Stomach (tissue), 9 donors: ENCODE measurements around the gene CEACAM1. TPM values are rescaled to one million over a fixed set of nuclear protein-coding genes. Genes with fewer than 3 reads are reported as not detected.
"Not testable (repeated sequence)": the region's sequence is repeated elsewhere in the genome, so short reads cannot be mapped to it uniquely, and the experiment has no call there.

Source experiments
- DNase-seq, 2 donors: peaks; one replicate each; pipeline versions ENCODE4 v3.0.0 to v3.0.0-alpha.2; 2013 to 2019
- H3K27ac ChIP-seq, 5 donors: fragments of 200-600 bp in 4 of 5; sonication (generic) in 4 of 5; one replicate each; pipeline ENCODE4 v1.5.1; 2013 to 2019; ENCODE audit warnings: mild to moderate bottlenecking in 1 of 5, moderate library complexity in 1 of 5
- H3K27me3 ChIP-seq, 3 donors: fragments of 200-600 bp; sonication (generic); one replicate each; pipeline ENCODE4 v1.5.1; 2017 to 2019; ENCODE audit warnings: mixed run types in 1 of 3
- H3K36me3 ChIP-seq, 4 donors: fragments of 200-600 bp; sonication (generic); 1 replicate in 3 of 4; 2 replicates in 1 of 4; pipeline ENCODE4 v1.5.1; 2016 to 2019
- H3K4me1 ChIP-seq, 4 donors: fragments of 200-600 bp; sonication (generic); one replicate each; pipeline ENCODE4 v1.5.1; 2016 to 2019
- H3K4me3 ChIP-seq, 4 donors: fragments of 200-600 bp; sonication (generic) in 3 of 4; one replicate each; pipeline ENCODE4 v1.5.1; 2016 to 2019; ENCODE audit warnings: mild to moderate bottlenecking in 1 of 4
- H3K9me3 ChIP-seq, 4 donors: fragments of 200-600 bp; sonication (generic); one replicate each; pipeline ENCODE4 v1.5.1; 2016 to 2019
- CTCF ChIP-seq, 7 experiments: fragments of 450-650 bp in 4 of 7; fragments of 200-600 bp in 3 of 7; sonication (generic) in 3 of 7; IDR thresholded peaks; one replicate each; pipeline ENCODE4 v1.5.1; 2016 to 2019; ENCODE audit warnings: antibody characterized with exemption in 7 of 7, control low read depth in 2 of 7, mild to moderate bottlenecking in 1 of 7
- EP300 ChIP-seq: sonication (generic); formaldehyde crosslinking; IDR thresholded peaks from one replicate; pipeline ENCODE4 v1.6.1; 2017; ENCODE audit warnings: antibody characterized with exemption
- POLR2A ChIP-seq, 4 donors: fragments of 450-650 bp; IDR thresholded peaks; one replicate each; pipeline ENCODE4 v1.6.1; 2016; ENCODE audit warnings: antibody characterized with exemption in 4 of 4, control low read depth in 2 of 4, mild to moderate bottlenecking in 1 of 4, moderate library complexity in 1 of 4
- POLR2AphosphoS5 ChIP-seq, 3 donors: sonication (generic); formaldehyde crosslinking; IDR thresholded peaks; one replicate each; pipeline ENCODE4 v1.6.1; 2016; ENCODE audit warnings: antibody characterized with exemption in 3 of 3
- WGBS, 5 donors: extraction: QIAGEN DNeasy Blood & Tissue Kit in 3 of 5; methylation state at CpG; one replicate each; pipeline versions ENCODE4 v1.1.5 to v1.1.7; 2013 to 2018; 5-methylcytosine and 5-hydroxymethylcytosine counted together
- intact Hi-C: fragments of 100-400 bp; cut with DNase I; formaldehyde crosslinking; loops from one replicate; pipeline ENCODE4 v1.15.1; 2023; ENCODE audit warnings: low total_unique reads
- polyA plus RNA-seq, 3 donors: library from polyadenylated mRNA; stranded (reverse); fragments of 200-250 nt; gene quantifications; one replicate each; pipeline ENCODE4 v1.2.3, GENCODE V29; 2013
- small RNA-seq, 4 donors: library from RNA; depleted of rRNA; stranded (forward); fragments of <200 nt; gene quantifications; one replicate each; pipeline ENCODE3, GENCODE V24; 2016
- total RNA-seq, 5 donors: library from RNA; depleted of rRNA; stranded (reverse); fragments of >200 nt; gene quantifications; one replicate each; pipeline versions ENCODE4 v1.1.0 to v1.2.3, GENCODE V29; 2014 to 2016
- donor health status: healthy with polysubstance abuse.
- donor health status: Bipolar disorder and iron deficiency.
- donor health status: healthy.

Gene CEACAM1
- total and polyA plus RNA-seq, 8 donors: 0.45 to 99.2 (median 4.1) TPM

GRCh38 chr19:42465827-42466280 lies 62.4 kb downstream of the CEACAM1 start:
- Histone ChIP-seq H3K9me3 (no peaks in the 10 kb centered on the region), H3K27ac (peak overlapping the region in 1 of 5 donors; percentile 26), H3K27me3 (no peaks in the 10 kb centered on the region), H3K4me1 (peaks cover 0 to 17% (median 2%) of the 10 kb centered on the region in 4 donors), H3K4me3 (no peak overlapping the region), H3K36me3 (no peaks in the 10 kb centered on the region)
- intact Hi-C loops: no loop called here
- TF ChIP-seq EP300: no peak
- 60 to 87% (median 75%) methylated on average over 5 of the region's 5 CpGs for WGBS, 5 donors
- no peak for DNase-seq

- H3K9me3 ChIP-seq: no peaks in the 10 kb centered on the region
- DNase-seq: peak in 1 of 2 donors; percentile 24
- 37 to 58% (median 48%) methylated on average over 4 of the region's 4 CpGs for WGBS, 5 donors
Measured at GRCh38 chr19:42461700-42462324, 66.5 kb downstream of the CEACAM1 start.

GRCh38 chr19:42461231-42461630 lies 67.0 kb downstream of the CEACAM1 start:
- intact Hi-C loops, H3K4me3 ChIP-seq, DNase-seq, H3K36me3 ChIP-seq, H3K9me3 ChIP-seq, H3K27me3 ChIP-seq: not testable (repeated sequence)
- peak overlapping the region in 4 of 5 donors; percentile 7 to 40 (median 20) for H3K27ac ChIP-seq
- 55 to 69% (median 68%) methylated on average over 8 of the region's 8 CpGs for WGBS, 5 donors
- peaks cover 0 to 17% (median 3%) of the 10 kb centered on the region in 4 donors for H3K4me1 ChIP-seq

More at GRCh38 chr19:42461700-42462324, 66.5 kb downstream of the CEACAM1 start:
- Histone ChIP-seq H3K36me3 (no peaks in the 10 kb centered on the region), H3K27me3 (no peaks in the 10 kb centered on the region), H3K4me3 (no peak overlapping the region), H3K4me1 (peaks cover 0 to 21% (median 2%) of the 10 kb centered on the region in 4 donors), H3K27ac (peak overlapping the region in 2 of 5 donors; percentile 7 to 40)
- intact Hi-C loops: no loop called here
- TF ChIP-seq POLR2AphosphoS5 (IDR thresholded peaks at IDR 0.05) (no peak), EP300 (no peak), CTCF (IDR thresholded peaks at IDR 0.05) (no peak), POLR2A (IDR thresholded peaks at IDR 0.05) (no peak)

GRCh38 chr19:42459926-42460325 lies 68.4 kb downstream of the CEACAM1 start:
- DNase-seq: no peak
- no peak overlapping the region for H3K27ac ChIP-seq
- TF ChIP-seq EP300: no peak
- no peak for TF ChIP-seq POLR2AphosphoS5 (IDR thresholded peaks at IDR 0.05)
- no peak for TF ChIP-seq POLR2A (IDR thresholded peaks at IDR 0.05)
- TF ChIP-seq CTCF (IDR thresholded peaks at IDR 0.05): no peak
- H3K4me1 ChIP-seq: peaks cover 0 to 27% (median 10%) of the 10 kb centered on the region in 4 donors
- intact Hi-C loops: loop anchor here (10.0 kb wide), 1 partner anchor 65 kb away; the partner anchor contains the start of gene CEACAM1
- no peaks in the 10 kb centered on the region for H3K36me3 ChIP-seq
- H3K27me3 ChIP-seq: no peaks in the 10 kb centered on the region
- 73 to 92% (median 85%) methylated on average over 2 of the region's 2 CpGs for WGBS, 5 donors
- H3K9me3 ChIP-seq: no peaks in the 10 kb centered on the region
- no peak overlapping the region for H3K4me3 ChIP-seq

Small RNA genes lying within 50 kb of the gene (small RNA-seq; reads per million reads assigned to genes)
- gene RNU4-60P: 0 reads per million in 4 donors

Other genes with a start within 250 kb of the CEACAM1 start
- not detected for gene PRR19, start 226.3 kb downstream of the CEACAM1 start, total RNA-seq
- gene PRR19, start 226.3 kb downstream of the CEACAM1 start, polyA plus RNA-seq: under 1 TPM in 2 of 3 donors, not detected in 1; 0.68 to 0.98 TPM
- gene PAFAH1B3, start 225.9 kb downstream of the CEACAM1 start, total RNA-seq: 10 to 100 TPM in 3 of 5 donors, 1 to 10 TPM in 1, not detected in 1; 7.5 to 58.1 (median 17.9) TPM
- gene PAFAH1B3, start 225.9 kb downstream of the CEACAM1 start, polyA plus RNA-seq: 10 to 100 TPM; 33.4 to 37.1 (median 34.3) TPM
- gene TMEM145, start 215.2 kb downstream of the CEACAM1 start, total RNA-seq: 10 to 100 TPM in 1 of 5 donors, under 1 TPM in 1, not detected in 3; 0.37 to 44.3 TPM
- gene TMEM145, start 215.2 kb downstream of the CEACAM1 start, polyA plus RNA-seq: 1 to 10 TPM in 1 of 3 donors, under 1 TPM in 2; 0.50 to 1.1 (median 0.61) TPM
- gene MEGF8, start 202.8 kb downstream of the CEACAM1 start, total RNA-seq: 10 to 100 TPM; 12.3 to 46.3 (median 21.0) TPM
- 1 to 10 TPM; 2.6 to 5.2 (median 3.6) TPM for gene MEGF8, start 202.8 kb downstream of the CEACAM1 start, polyA plus RNA-seq
- 1 to 10 TPM in 1 of 5 donors, not detected in 4; 7.8 TPM for gene CNFN, start 138.2 kb downstream of the CEACAM1 start, total RNA-seq
- 100 to 1,000 TPM in 1 of 3 donors, 1 to 10 TPM in 2; 2.0 to 395 (median 2.4) TPM for gene CNFN, start 138.2 kb downstream of the CEACAM1 start, polyA plus RNA-seq
- 100 to 1,000 TPM in 1 of 5 donors, 10 to 100 TPM in 2, 1 to 10 TPM in 2; 3.1 to 139 (median 13.6) TPM for gene LIPE, start 101.1 kb downstream of the CEACAM1 start, total RNA-seq
- 10 to 100 TPM in 1 of 3 donors, 1 to 10 TPM in 2; 7.3 to 15.7 (median 7.5) TPM for gene LIPE, start 101.1 kb downstream of the CEACAM1 start, polyA plus RNA-seq
- 100 to 1,000 TPM in 1 of 5 donors, 10 to 100 TPM in 2, 1 to 10 TPM in 1, not detected in 1; 7.6 to 208 (median 35.9) TPM for gene CXCL17, start 85.5 kb downstream of the CEACAM1 start, total RNA-seq
- gene CXCL17, start 85.5 kb downstream of the CEACAM1 start, polyA plus RNA-seq: 100 to 1,000 TPM; 107 to 518 (median 441) TPM
- gene CEACAM8, start 66.4 kb upstream of the CEACAM1 start, total RNA-seq: 1 to 10 TPM in 1 of 5 donors, not detected in 4; 1.1 TPM
- under 1 TPM in 2 of 3 donors, not detected in 1; 0.05 to 0.12 TPM for gene CEACAM8, start 66.4 kb upstream of the CEACAM1 start, polyA plus RNA-seq
- not detected for gene PSG3, start 212.0 kb upstream of the CEACAM1 start, total RNA-seq
- not detected for gene PSG3, start 212.0 kb upstream of the CEACAM1 start, polyA plus RNA-seq
- not detected for gene PSG8, start 237.2 kb upstream of the CEACAM1 start, total RNA-seq
- gene PSG8, start 237.2 kb upstream of the CEACAM1 start, polyA plus RNA-seq: under 1 TPM in 1 of 3 donors, not detected in 2; 0.05 TPM